GM12875 (cell line): ENCODE data around the gene RCE1.

Experiments used
- H3K4me3 ChIP-seq: one replicate; pipeline ENCODE4 v1.5.1; 2011; ENCODE audit warnings: low read depth, low read length, control low read depth
- CTCF ChIP-seq: IDR thresholded peaks from 2 replicates; pipeline ENCODE4 v1.5.1; 2011; ENCODE audit warnings: low read depth, mild to moderate bottlenecking, control low read depth, inconsistent platforms, low read length, moderate library complexity, borderline replicate concordance; ENCODE audit not compliant: insufficient read depth

Gene RCE1

DNA sequence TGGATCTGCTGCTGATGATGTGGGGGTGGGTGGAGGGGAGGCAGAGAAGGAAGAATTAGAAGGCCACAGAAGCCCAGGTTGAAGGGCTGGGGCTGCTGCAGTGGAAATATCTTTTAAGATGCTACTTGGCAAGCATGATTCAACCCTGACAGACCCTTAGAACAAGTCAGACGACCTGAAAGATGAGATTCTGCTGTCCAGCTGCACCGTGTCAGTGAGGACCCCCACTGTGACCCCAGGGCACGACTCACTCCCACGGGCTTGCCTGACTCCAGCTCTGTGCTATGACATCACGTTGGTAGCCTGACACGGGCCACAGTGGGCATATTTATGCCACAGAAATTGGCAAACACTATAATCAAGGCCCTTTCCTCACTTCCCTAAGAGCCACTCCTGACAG, 49.7 kb downstream of the RCE1 start:
- no peak overlapping the region for H3K4me3 ChIP-seq

DNA sequence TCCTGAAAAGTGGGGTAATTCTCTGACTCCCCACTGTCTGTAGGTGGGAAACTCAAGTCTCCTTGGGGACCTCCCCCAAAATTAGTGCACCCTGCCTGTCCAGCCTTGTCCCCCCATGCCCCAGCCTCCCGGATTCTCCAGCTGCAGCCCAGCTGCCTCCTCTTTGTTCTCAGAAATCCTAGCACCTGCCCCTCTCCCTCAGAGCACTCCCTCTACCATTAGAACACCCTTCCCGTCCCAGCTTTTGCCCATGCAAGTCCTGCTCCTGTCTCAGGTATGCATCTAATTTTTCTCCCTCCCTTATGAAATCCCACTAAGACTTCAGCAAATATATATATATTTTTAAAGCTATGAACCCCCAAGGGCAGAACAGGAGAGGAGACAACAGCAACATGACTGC, 50.9 kb downstream of the RCE1 start:
- TF ChIP-seq CTCF, result no peak

More for the DNA sequence above, 49.7 kb downstream of the RCE1 start:
- no peak for TF ChIP-seq CTCF

More for the DNA sequence above, 50.9 kb downstream of the RCE1 start:
- no peak overlapping the region for H3K4me3 ChIP-seq
